HG02981 (cell line): ENCODE data around the gene ARFGEF3.
"Not testable (repeated sequence)": the region's sequence is repeated elsewhere in the genome, so short reads cannot be mapped to it uniquely, and the experiment has no call there.

Experiments used
- ATAC-seq: cut with Tn5 transposase; IDR thresholded peaks from one replicate; pipeline ENCODE4 v1.9.1; 2021; ENCODE audit warnings: mild to moderate bottlenecking, moderate library complexity; ENCODE audit not compliant: unreplicated experiment

ARFGEF3 gene

GRCh38 chr6:138266095-138266494 lies 104.4 kb downstream of the ARFGEF3 start:
- no peak for ATAC-seq

GRCh38 chr6:138267971-138268895 lies 106.5 kb downstream of the ARFGEF3 start:
- no peak for ATAC-seq

DNA sequence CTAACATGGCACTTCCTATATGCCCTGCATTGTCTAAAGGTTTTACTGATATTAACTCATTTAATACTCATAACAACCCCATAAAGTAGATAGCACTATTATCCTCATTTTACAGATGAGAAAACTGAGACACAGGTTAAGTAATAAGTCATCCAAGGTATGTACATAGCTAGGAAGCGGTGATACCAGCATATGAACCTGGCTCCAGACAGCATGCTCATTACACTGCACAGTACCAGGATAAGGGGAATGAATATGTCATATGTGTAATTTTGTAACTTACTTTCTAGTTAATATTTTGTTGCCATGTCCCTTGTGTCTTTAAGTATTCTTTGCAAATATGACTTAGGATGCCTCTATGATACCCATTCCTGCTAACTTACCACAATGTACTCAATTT lies 109.7 kb downstream of the ARFGEF3 start:
- ATAC-seq, result no peak

DNA sequence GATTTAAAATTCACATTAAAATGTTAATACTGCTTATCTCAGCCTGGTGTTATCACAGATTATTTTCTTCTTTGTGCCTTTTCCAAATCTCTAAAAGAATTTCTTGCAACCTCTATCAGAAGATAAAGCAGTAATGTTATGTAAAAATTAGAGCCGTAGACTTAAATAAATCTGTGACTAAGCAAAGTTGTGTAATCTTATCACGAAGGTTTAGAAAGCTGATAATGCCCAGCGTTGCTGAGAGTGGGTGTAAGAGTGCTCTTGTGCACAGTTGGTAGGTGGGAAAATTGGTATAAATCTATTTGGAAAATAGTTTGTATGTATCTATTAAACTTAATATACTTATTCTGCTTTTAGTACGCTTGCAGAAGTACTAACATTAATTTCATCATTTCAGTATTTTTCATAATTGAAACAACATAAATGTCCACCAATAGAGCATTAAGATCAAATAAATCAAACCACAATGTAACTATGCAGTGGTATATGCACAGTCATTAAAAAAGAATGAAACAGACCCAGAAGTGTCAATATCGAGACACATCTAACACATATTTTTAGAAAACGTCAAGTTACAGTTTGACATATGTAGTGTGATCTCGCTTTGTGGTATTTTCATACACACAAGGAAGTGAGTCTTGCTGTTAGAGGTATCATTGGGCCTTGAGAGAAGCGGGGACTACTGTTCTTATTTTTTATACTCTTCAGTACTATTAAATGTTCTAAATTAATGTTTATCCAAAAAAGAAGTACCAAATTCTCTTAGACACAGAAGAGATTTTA lies 111.0 kb downstream of the ARFGEF3 start:
- no peak for ATAC-seq

- ATAC-seq, result no peak
Observed at GRCh38 chr6:138275976-138276375, 114.2 kb downstream of the ARFGEF3 start.

DNA sequence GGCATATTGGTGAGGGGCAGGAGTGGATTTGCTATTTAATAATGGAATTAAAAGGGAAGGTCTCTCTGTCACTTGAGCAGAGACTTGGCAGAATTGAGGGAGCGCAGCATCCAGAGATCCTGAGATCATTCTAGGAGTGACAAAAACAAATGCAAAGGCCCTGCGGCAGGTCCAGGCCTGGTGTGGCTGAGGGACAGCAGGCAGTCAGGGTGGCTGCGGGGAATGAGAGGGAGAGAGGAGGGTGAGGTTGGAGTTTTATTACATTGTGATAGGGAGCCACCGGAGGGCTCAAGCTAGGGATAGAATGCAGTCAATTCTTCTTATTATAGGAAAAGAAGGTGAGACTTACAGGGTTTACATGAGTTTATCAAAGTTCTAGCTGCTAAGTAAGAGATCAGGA lies 116.1 kb downstream of the ARFGEF3 start:
- no peak for ATAC-seq

GRCh38 chr6:138278326-138278725 lies 116.6 kb downstream of the ARFGEF3 start:
- no peak for ATAC-seq

DNA sequence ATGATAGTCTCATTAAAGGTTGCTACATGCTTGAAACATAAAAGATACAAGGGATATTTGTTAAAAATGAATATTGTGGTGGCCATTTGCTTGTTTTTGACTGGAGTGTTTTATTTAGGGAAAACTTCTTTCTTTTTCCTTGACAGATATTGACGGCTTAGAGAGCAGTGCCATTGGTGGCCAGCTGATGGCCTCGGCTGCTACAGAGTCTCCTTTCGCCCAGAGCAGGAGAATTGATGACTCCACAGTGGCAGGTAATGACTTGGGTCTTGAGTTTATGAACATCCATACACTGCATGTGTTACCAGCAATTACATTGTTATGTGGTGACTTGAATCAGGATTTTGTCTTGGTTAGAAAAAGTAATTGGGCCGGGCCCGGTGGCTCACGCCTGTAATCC lies 124.1 kb downstream of the ARFGEF3 start:
- no peak for ATAC-seq

- ATAC-seq, result no peak
Observed at GRCh38 chr6:138286698-138287097, 125.0 kb downstream of the ARFGEF3 start.

DNA sequence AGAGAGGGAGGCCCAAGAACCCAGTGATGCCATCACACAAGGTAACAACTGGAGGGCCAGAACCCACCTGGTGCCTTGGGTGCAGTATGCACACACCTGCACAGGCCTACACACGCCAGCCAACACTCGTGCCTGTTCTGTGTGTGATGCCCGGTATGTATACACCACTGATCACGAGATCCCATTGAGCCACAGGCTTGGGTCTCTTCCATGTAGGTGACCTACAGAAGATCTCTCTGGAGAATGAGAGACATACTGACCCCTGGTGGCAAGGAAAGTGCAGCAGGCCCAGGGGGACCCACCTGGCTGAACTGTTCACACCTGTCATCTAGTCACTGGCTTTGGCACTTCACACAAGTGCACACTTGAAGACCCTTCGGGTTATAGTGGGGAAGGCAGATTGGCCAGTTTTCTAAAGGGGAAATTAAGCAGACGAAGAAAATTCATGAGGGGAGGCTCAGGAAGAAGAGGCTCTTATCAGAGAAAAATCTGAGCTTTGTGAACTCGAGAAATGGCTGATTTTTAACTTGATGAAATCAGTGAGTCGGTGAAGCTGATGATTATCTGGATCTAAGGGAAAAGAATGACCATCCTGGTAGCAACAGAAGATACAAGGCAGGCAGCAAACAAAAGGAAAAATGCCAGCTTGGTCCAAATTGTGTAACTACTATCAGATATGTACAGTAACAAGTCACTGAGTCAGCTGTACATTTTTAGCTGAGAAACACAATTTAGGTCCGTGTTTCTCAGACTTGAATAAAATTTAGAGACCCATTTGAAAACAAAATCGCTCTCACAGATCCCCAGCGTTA lies 125.6 kb downstream of the ARFGEF3 start:
- no peak for ATAC-seq

DNA sequence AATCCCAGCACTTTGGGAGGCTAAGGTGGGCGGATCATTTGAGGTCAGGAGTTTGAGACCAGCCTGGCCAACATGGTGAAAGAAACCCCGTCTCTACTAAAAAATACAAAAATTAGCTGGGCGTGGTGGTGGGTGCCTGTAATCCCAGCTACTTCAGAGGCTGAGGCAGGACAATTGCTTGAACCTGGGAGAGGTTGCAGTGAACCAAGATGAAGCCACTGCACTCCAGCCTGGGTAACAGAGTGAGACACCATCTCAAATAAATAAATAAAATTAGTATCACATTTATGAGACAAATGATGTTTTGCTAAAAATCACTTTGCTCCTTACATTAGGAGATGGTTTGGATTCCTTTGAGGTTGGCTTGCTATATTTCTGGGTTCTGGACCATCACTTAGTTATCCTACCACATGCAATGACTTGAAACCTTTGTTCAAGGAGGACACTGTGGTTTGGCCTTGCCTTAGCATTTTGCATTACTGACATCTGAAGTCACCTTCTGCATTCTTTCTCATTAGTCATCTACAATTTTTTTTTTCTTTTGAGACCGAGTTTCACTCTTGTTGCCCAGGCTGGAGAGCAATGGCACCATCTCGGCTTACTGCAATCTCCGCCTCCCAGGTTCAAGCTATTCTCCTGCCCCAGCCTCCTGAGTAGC lies 126.8 kb downstream of the ARFGEF3 start:
- ATAC-seq, result not testable (repeated sequence)

DNA sequence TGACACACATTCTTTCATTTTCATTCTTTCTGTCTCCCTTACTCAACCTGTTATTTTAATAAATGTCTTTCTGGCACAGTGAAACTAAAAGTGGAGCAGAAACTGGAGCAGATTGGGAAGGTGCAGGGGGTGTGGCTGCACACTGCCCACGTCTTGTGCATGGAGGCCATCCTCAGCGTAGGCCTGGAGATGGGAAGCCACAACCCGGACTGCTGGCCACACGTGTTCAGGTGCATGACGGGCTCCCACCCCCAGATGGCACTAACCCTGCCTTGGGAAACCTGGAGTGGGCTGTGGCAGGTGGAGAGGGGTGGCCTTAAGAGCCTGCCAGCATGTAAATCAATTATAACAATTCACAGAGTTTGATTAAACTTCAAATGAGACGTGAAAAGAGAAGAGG lies 128.0 kb downstream of the ARFGEF3 start:
- ATAC-seq, result no peak

GRCh38 chr6:138290423-138290962 lies 128.8 kb downstream of the ARFGEF3 start:
- ATAC-seq, result no peak

GRCh38 chr6:138291036-138291848 lies 129.5 kb downstream of the ARFGEF3 start:
- ATAC-seq, result no peak

DNA sequence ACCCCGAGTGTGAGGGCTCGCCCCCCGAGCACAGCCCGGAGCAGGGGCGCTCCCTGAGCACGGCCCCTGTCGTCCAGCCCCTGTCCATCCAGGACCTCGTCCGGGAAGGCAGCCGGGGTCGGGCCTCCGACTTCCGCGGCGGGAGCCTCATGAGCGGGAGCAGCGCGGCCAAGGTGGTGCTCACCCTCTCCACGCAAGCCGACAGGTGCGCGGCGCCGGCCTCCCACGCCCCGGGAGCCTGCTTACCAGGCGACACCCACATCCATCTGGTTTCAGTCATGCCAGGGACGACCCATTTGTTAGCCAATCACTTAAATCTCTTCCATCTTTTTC lies 130.1 kb downstream of the ARFGEF3 start:
- ATAC-seq, result no peak

DNA sequence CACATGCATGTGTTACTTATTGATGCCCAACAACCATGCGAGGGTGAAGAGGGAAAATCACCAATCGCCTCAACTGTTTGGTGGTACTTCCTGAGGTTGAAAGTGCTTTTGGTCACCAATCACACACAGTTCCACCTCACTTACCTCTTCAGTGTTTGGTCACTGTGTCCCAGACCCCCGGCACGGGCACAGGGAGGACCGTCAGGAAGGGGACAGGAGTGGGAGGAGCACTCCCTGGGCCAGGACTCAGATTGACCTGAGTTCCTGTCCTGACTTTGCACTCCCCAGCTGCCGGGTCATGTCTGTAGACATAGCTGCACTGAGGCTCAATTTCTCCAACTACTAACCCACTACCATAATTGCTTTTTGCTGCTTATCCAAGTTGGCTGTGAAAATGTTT lies 130.7 kb downstream of the ARFGEF3 start:
- ATAC-seq, result no peak

GRCh38 chr6:138293428-138294395 lies 132.0 kb downstream of the ARFGEF3 start:
- no peak for ATAC-seq

DNA sequence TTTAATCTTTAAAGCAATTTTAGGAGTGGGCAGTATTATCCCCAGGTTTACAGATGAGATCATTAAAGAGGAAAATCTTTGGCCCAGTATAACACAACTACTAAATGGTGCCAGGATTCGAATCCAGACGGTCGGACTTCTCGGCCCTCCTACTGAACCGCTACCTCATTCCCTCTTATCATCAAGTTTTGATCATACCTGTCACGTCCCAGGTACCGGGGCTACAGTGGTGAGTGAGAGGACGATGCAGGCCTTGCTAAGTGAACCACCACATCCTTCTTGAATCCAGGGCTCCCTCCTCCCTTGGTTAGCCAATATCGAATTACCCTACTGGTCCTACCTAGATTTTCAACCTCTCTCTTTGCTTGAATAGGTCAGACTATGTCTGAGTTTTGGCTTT lies 134.6 kb downstream of the ARFGEF3 start:
- ATAC-seq, result no peak

DNA sequence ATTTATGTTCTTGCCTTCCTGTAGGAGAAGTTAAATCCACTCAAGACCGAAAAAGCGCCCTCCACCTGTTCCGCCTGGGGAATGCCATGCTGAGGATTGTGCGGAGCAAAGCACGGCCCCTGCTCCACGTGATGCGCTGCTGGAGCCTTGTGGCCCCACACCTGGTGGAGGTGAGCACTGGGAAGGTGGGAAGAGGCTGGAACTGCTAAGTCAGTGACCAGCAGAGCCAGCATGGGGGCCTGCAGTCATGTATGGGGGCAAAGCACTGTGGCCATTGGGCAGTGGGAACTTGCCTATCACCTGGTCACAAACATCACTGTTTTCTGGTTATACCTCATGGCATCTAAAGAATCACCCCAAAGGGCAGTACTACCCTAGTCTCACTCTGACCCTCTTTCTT lies 135.0 kb downstream of the ARFGEF3 start:
- no peak for ATAC-seq
